Activated CD4-positive, CD25-positive, alpha-beta regulatory T cell treated with anti-CD3 and anti-CD28 coated beads, Interleukin-2, amount 50 U/mL, for 72 hours (primary cell): Measurements from ENCODE around the gene BEND6.
"Not testable (repeated sequence)": the region's sequence is repeated elsewhere in the genome, so short reads cannot be mapped to it uniquely, and the experiment has no call there.

ENCODE experiments used
- DNase-seq: peaks from one replicate; pipeline ENCODE4 v3.0.0; 2021

Gene BEND6

GRCh38 chr6:57044061-57044460, 89.2 kb downstream of the BEND6 start:
- not testable (repeated sequence) for DNase-seq

DNA sequence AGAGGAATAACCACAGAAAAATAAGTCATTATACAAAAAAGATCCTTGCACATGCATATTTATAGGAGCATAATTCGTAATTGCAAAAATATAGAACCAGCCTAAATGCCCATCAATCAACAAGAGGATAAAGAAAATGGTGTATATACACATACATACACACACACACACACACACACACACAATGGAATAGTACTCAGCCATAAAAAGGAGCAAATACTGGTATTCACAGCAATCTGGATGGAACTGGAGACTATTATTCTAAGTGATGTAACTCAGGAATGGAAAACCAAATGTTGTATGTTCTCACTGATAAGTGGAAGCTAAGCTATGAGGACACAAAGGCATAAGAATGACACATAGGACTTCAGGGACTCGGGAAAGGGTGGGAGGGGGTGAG, 89.7 kb downstream of the BEND6 start:
- no peak for DNase-seq

DNA sequence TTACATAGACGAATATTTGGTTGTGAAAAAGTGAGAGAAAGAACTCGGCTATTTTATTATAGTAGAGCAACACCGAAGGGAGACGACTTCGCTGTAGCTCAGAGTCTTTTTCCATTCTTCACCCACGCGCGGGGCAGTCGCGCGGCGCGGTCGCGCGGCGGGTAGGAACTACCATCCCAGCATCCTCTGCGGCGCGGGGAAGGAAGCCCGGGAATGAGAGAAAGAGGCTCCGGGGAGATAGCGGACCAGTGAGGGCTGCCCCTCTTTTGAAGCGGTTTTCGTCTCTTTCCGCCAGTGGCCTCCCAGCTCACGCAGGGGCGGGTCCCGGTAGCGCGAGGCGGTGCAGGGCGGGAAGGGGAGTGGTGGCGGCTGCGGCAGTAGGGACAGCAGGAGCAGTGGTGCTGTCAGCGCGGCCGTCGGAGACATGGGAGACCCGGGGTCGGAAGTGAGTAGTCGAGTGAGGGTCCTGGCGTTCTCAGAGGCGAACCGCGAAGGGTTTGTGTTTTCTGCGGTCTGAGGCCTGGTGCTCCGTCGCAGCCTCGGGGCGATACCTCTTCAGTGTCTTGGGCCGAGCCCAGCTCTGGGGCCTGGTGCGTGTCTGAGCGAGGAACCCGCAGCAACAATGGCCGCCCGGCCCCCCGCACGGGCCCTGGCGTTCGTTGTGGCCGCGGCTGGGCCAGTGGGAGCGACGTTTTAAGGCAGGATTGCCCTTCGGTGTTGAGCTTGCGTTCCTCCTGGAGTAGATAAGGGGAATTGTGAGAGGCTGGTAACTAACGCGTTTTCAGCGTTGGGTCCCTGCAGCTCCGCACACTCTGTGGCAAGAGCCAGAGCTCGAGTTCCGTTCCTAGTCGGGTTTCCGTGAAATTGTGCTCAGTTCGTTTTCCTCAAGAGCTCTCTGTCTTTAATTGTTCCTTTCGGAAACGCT, 91.7 kb downstream of the BEND6 start, which contains the start of gene KIAA1586:
Gene KIAA1586 (plus strand): TSS at position 362 of the 925 bp plus-strand sequence. CDS start 63 bp downstream, at position 425.
- peak; percentile 78 for DNase-seq

GRCh38 chr6:57047257-57047585, 92.3 kb downstream of the BEND6 start:
- not testable (repeated sequence) for DNase-seq

GRCh38 chr6:57047859-57048258, 93.0 kb downstream of the BEND6 start:
- not testable (repeated sequence) for DNase-seq

- DNase-seq: no peak
These were observed 93.7 kb downstream of the BEND6 start for GRCh38 chr6:57048577-57048976.

GRCh38 chr6:57063847-57064246, 108.9 kb downstream of the BEND6 start:
- no peak for DNase-seq

- DNase-seq: no peak
These were observed 109.9 kb downstream of the BEND6 start for GRCh38 chr6:57064809-57065208.

- DNase-seq: no peak
These were observed 113.2 kb downstream of the BEND6 start for GRCh38 chr6:57068061-57068460.

DNA sequence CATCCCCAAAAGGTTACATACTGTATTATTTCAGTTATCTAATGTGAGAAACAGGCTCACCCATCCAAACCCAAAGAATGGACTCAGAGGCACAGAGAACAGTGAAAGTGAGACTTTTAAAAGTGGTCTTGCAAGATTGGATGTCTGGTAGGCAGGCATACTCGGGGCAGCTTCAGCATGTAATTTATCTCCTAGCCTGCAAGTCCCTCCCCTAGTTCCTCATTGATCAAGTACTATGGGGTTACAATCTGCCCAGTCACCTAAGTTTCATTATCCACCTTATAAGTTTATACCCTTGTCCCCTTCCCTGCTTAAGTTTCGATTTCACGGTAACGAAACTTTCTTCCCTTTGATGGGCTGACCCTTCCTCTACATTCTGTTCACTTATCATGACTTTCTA, 114.3 kb downstream of the BEND6 start:
- no peak for DNase-seq

- DNase-seq: no peak
These were observed 115.0 kb downstream of the BEND6 start for GRCh38 chr6:57069920-57070331.

- no peak for DNase-seq
These were observed 117.2 kb downstream of the BEND6 start for GRCh38 chr6:57072108-57072507.

DNA sequence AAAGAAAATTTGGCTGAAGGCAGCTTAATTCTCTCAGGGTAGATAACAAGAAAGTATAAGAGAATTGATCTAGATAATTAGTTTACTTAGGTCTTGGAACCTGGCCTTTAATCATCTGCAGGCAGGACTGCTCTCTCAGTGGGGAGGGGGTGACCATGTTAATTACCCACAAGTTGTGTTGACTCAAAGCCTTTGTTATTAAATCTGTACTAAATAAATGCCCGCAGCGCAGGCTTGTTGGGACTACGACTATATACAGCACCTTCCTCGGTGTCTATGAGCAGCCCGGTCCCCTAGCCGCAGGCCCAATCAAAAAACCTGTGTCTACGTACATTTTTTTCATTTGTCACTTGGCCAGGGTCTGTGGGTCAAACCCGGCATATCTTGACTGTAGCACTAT, 119.5 kb downstream of the BEND6 start:
- no peak for DNase-seq

GRCh38 chr6:57075092-57075491, 120.2 kb downstream of the BEND6 start:
- DNase-seq: no peak
